Neural crest cell (in vitro differentiated cells): ENCODE measurements around the gene PRSS37. TPM values are rescaled to one million over a fixed set of nuclear protein-coding genes. Genes with fewer than 3 reads are reported as not detected.

Experiments used
- DNase-seq: peaks from one replicate; pipeline ENCODE4 v3.0.0; 2021; ENCODE audit warnings: low read depth, mixed read lengths, low spot score
- H3K27ac Mint-ChIP-seq: one replicate; pipeline ENCODE4 v1.8.0; 2021; ENCODE audit warnings: mild to moderate bottlenecking, mixed read lengths; ENCODE audit not compliant: unreplicated experiment
- H3K27me3 Mint-ChIP-seq: 2 replicates; pipeline ENCODE4 v1.8.0; 2021; ENCODE audit warnings: low read depth, mild to moderate bottlenecking, mixed read lengths
- H3K36me3 Mint-ChIP-seq: 2 replicates; pipeline ENCODE4 v1.8.0; 2021; ENCODE audit warnings: low read depth, mild to moderate bottlenecking, mixed read lengths
- H3K4me1 Mint-ChIP-seq: 2 replicates; pipeline ENCODE4 v1.8.0; 2021; ENCODE audit warnings: mixed read lengths
- H3K4me3 Mint-ChIP-seq: one replicate; pipeline ENCODE4 v1.8.0; 2021; ENCODE audit warnings: mild to moderate bottlenecking, mixed read lengths
- H3K9me3 Mint-ChIP-seq: 2 replicates; pipeline ENCODE4 v1.8.0; 2021; ENCODE audit warnings: mixed read lengths
- long read RNA-seq: library from polyadenylated mRNA; unstranded; transcript quantifications from one replicate; pipeline ENCODE4 v2.0.0, GENCODE V29; 2020
- total RNA-seq: library from RNA; stranded (reverse); gene quantifications from 2 replicates; pipeline ENCODE4 v1.2.1, GENCODE V29; 2021
- TF ChIP-seq, protein P1 (sequence below): fragments of 200-600 bp; sonication (generic); conservative IDR thresholded peaks from 2 replicates; pipeline ENCODE4 v1.5.0; 2021; ENCODE audit warnings: antibody characterized with exemption, mild to moderate bottlenecking

Gene PRSS37
- not detected in 2 replicates for total RNA-seq
- long read RNA-seq = 0 reads

DNA sequence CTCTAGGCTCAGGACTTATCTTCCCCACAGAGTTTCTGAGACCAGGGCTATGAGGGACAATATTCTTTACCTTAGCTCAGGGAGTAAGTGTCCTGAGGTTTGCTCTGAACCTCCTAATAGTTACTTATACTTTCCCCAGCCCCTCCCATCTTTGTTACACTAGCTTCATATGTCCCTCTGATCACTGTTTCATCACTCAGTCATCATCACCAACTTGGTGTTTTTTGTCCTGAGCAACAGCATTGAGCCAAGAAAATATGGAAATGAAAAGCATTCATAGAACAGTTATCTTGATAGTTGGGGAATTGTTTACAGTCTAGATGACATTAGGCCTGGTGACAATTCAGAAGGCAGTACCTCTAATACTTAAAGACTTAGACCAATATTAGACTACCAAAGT lies at the start of gene PRSS37:
Gene PRSS37, minus strand, starts transcription at position 101 of the 400 bp plus-strand sequence. CDS start 436 bp downstream, outside the sequence.
- no peaks in the 10 kb centered on the region for H3K36me3 Mint-ChIP-seq
- DNase-seq = no peak
- TF ChIP-seq, protein P1, sequence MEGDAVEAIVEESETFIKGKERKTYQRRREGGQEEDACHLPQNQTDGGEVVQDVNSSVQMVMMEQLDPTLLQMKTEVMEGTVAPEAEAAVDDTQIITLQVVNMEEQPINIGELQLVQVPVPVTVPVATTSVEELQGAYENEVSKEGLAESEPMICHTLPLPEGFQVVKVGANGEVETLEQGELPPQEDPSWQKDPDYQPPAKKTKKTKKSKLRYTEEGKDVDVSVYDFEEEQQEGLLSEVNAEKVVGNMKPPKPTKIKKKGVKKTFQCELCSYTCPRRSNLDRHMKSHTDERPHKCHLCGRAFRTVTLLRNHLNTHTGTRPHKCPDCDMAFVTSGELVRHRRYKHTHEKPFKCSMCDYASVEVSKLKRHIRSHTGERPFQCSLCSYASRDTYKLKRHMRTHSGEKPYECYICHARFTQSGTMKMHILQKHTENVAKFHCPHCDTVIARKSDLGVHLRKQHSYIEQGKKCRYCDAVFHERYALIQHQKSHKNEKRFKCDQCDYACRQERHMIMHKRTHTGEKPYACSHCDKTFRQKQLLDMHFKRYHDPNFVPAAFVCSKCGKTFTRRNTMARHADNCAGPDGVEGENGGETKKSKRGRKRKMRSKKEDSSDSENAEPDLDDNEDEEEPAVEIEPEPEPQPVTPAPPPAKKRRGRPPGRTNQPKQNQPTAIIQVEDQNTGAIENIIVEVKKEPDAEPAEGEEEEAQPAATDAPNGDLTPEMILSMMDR = no peak
- H3K4me3 Mint-ChIP-seq = no peak within 1 kb of the TSS
- H3K27me3 Mint-ChIP-seq = no peaks in the 10 kb centered on the region
- no peaks in the 10 kb centered on the region for H3K4me1 Mint-ChIP-seq
- H3K27ac Mint-ChIP-seq = no peak within 1 kb of the TSS
- no peaks in the 10 kb centered on the region for H3K9me3 Mint-ChIP-seq

- TF ChIP-seq, protein P1 = no peak
- Mint-ChIP-seq H3K4me1 (no peaks in the 10 kb centered on the region), H3K9me3 (no peaks in the 10 kb centered on the region), H3K27ac (no peak overlapping the region), H3K4me3 (no peak overlapping the region), H3K36me3 (no peaks in the 10 kb centered on the region), H3K27me3 (no peaks in the 10 kb centered on the region)
- DNase-seq = no peak
Observed at GRCh38 chr7:141889321-141889720, 48.0 kb upstream of the PRSS37 start.

DNA sequence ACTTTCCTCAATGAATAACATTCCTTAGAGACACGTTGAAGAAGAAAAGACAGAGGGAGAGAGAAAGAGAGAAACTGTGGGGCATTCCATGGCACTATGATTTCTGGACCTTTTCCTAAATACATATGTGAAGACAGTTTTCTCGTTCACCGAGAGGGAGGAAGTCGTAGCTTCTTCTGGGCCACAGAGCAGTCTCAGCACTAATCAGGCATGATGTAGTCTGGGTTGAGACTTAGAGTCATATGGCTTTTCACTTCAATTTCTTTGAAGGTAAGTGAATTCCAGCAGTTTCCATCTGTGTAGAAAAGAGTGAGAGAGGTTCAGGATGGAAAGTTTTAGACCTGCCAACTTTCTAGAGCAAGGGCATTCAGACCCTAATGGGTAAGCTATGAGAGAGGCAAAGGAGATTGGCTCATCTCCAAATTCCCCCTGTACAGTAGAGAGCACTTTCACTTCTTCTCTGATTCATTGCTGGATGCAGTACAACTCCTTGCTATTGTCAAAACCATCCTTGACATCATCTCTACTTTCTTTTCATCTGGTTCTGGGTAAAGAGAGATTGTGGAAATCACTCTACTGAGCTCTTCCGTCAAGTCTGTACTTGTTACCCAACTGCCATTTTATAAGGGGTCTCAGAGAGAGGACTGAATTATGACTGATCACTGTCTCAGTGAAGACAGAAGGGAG lies 43.4 kb upstream of the PRSS37 start:
- no peak overlapping the region for H3K4me3 Mint-ChIP-seq
- no peak overlapping the region for H3K27ac Mint-ChIP-seq
- no peaks in the 10 kb centered on the region for H3K27me3 Mint-ChIP-seq
- no peak for DNase-seq
- H3K9me3 Mint-ChIP-seq = peaks cover 2% of the 10 kb centered on the region
- H3K4me1 Mint-ChIP-seq = no peaks in the 10 kb centered on the region
- TF ChIP-seq, protein P1 = no peak
- H3K36me3 Mint-ChIP-seq = no peaks in the 10 kb centered on the region

- no peaks in the 10 kb centered on the region for H3K27me3 Mint-ChIP-seq
- no peak for DNase-seq
- H3K9me3 Mint-ChIP-seq = peaks cover 2% of the 10 kb centered on the region
- TF ChIP-seq, protein P1 = no peak
- H3K27ac Mint-ChIP-seq = no peak overlapping the region
- no peaks in the 10 kb centered on the region for H3K4me1 Mint-ChIP-seq
- no peak overlapping the region for H3K4me3 Mint-ChIP-seq
- no peaks in the 10 kb centered on the region for H3K36me3 Mint-ChIP-seq
Observed at GRCh38 chr7:141880960-141881359, 39.7 kb upstream of the PRSS37 start.

- Mint-ChIP-seq H3K4me1 (no peaks in the 10 kb centered on the region), H3K27me3 (no peaks in the 10 kb centered on the region), H3K36me3 (no peaks in the 10 kb centered on the region), H3K4me3 (no peak overlapping the region), H3K27ac (no peak overlapping the region), H3K9me3 (peaks cover 2% of the 10 kb centered on the region)
- TF ChIP-seq, protein P1 = no peak
- no peak for DNase-seq
Observed at GRCh38 chr7:141877365-141877764, 36.1 kb upstream of the PRSS37 start.
